Heart right ventricle (tissue), 16 donors: ENCODE data around the gene CXCR2. TPM values are rescaled to one million over a fixed set of nuclear protein-coding genes. Genes with fewer than 3 reads are reported as not detected.

ENCODE experiments used
- ATAC-seq, 8 donors: fragments of 200-7000 bp; cut with Tn5 transposase; one replicate each; pipeline ENCODE4 v1.9.1; 2020; ENCODE audit warnings: mild to moderate bottlenecking in 8 of 8, moderate library complexity in 8 of 8, moderate number of reproducible peaks in 1 of 8
- DNase-seq, 2 donors: peaks; one replicate each; pipeline ENCODE4 v3.0.0-alpha.2; 2020
- H3K27ac ChIP-seq, 10 donors: fragments of 200-600 bp; sonication (generic) in 2 of 10; one replicate each; pipeline versions ENCODE4 v1.5.0 to v1.8.0; 2020 to 2022; ENCODE audit warnings: mild to moderate bottlenecking in 3 of 10
- H3K27me3 ChIP-seq, 7 donors: fragments of 200-600 bp; one replicate each; pipeline ENCODE4 v1.8.0; 2021 to 2022; ENCODE audit warnings: mild to moderate bottlenecking in 2 of 7
- H3K36me3 ChIP-seq, 9 donors: fragments of 200-600 bp; sonication (generic) in 1 of 9; one replicate each; pipeline versions ENCODE4 v1.5.0 to v1.8.0; 2020 to 2022; ENCODE audit warnings: mild to moderate bottlenecking in 2 of 9
- H3K4me1 ChIP-seq, 9 donors: fragments of 200-600 bp; sonication (generic) in 1 of 9; one replicate each; pipeline versions ENCODE4 v1.5.0 to v1.8.0; 2020 to 2022; ENCODE audit warnings: mild to moderate bottlenecking in 4 of 9
- H3K4me3 ChIP-seq, 10 donors: fragments of 200-600 bp; sonication (generic) in 2 of 10; one replicate each; pipeline versions ENCODE4 v1.5.0 to v1.8.0; 2020 to 2022; ENCODE audit warnings: mild to moderate bottlenecking in 7 of 10, moderate library complexity in 2 of 10
- H3K9me3 ChIP-seq, 11 donors: fragments of 200-600 bp in 10 of 11; sonication (generic) in 2 of 11; one replicate each; pipeline versions ENCODE4 v1.5.0 to v1.8.0; 2013 to 2022; ENCODE audit warnings: mild to moderate bottlenecking in 2 of 11, control low read depth in 1 of 11, moderate library complexity in 1 of 11
- CTCF ChIP-seq, 9 donors: fragments of 200-600 bp; sonication (generic) in 2 of 9; IDR thresholded peaks; one replicate each; pipeline versions ENCODE4 v1.5.0 to v1.8.0; 2021 to 2022; ENCODE audit warnings: antibody characterized with exemption in 9 of 9, mild to moderate bottlenecking in 5 of 9, moderate library complexity in 1 of 9
- WGBS, 2 donors: extraction: QIAGEN DNeasy Blood & Tissue Kit; methylation state at CpG; one replicate each; pipeline ENCODE4 v1.1.7; 2013; ENCODE audit warnings: inconsistent platforms in 1 of 2; 5-methylcytosine and 5-hydroxymethylcytosine counted together
- intact Hi-C, 10 donors: fragments of 100-400 bp; cut with DNase I; formaldehyde crosslinking; loops; one replicate each; pipeline versions ENCODE4 v1.11.1 to v1.14.2; 2022
- polyA plus RNA-seq, 2 donors: library from polyadenylated mRNA; stranded (reverse); fragments of 200-250 nt; gene quantifications; one replicate each; pipeline ENCODE4 v1.2.3, GENCODE V29; 2013
- total RNA-seq, 10 donors: library from RNA; stranded (reverse); fragmentation: NEBNext Ultra II Directional in 3 of 10; extraction: Animal tissue kit (Norgen Biotek cat#: 25700) in 3 of 10; gene quantifications; one replicate each; pipeline versions ENCODE4 v1.2.1 to v1.2.4, GENCODE V29; 2021 to 2023
- donor health status: Arrhythmogenic right ventricular cardiomyopathy.
- donor health status: ischemic (EF 13 %, LVEDD 7.1; RV severe dilation, severe dysfunction).
- donor health status: healthy with polysubstance abuse.
- donor health status: DM: no; HTN: yes; CAD: no.
- donor health status: DM: no; HTN: no; CAD: no.
- donor health status: ischemic (EF 25% LVEDD 6.9; RV normal size, moderate dysfunction).
- donor health status: ischemic (EF 25% LVEDD 5.7; RV mildly dilated, moderate dysfunction).
- donor health status: healthy.
- donor health status: DM: yes; HTN: yes; CAD: no.
- donor health status: Ischemic cardiomyopathy.
- donor health status: ischemic (EF 35%, LVEDD 5.7; RV mildly dilated, moderate dysfunction).
- donor health status: nonischemic (EF 11% LVEDD 7.7; RV severe dilation, severe dysfunction).
- donor health status: DM: yes; HTN: yes; CAD: no.
- donor health status: PGD.
- donor health status: ischemic (EF 29% LVEDD 5.4; RV normal size, mild dysfunction).
- donor health status: nonischemic (EF 23%, LVEDD 6.1; RV moderate dilation, normal function).

The CXCR2 gene
- total and polyA plus RNA-seq, 12 donors: 0.07 to 2.7 (median 0.67) TPM

- 68 to 81% methylated on average over 2 of the region's 2 CpGs for WGBS, 2 donors
- intact Hi-C loops: no loop called here
- Histone ChIP-seq H3K4me3 (no peak overlapping the region), H3K36me3 (no peaks in the 10 kb centered on the region), H3K27me3 (peaks cover 0 to 12% (median 0%) of the 10 kb centered on the region in 7 donors), H3K4me1 (peaks cover 0 to 4% (median 0%) of the 10 kb centered on the region in 9 donors), H3K27ac (no peak overlapping the region), H3K9me3 (no peaks in the 10 kb centered on the region)
- no peak for ATAC-seq
- TF ChIP-seq CTCF (IDR thresholded peaks at IDR 0.05): no peak
- no peak for DNase-seq
These were observed 47.0 kb downstream of the CXCR2 start for GRCh38 chr2:218172845-218173244.

- Histone ChIP-seq H3K27ac (no peak overlapping the region), H3K4me3 (no peak overlapping the region), H3K4me1 (no peaks in the 10 kb centered on the region), H3K9me3 (no peaks in the 10 kb centered on the region), H3K36me3 (no peaks in the 10 kb centered on the region), H3K27me3 (no peaks in the 10 kb centered on the region)
- DNase-seq: no peak
- no peak for ATAC-seq
- no peak for TF ChIP-seq CTCF (IDR thresholded peaks at IDR 0.05)
- intact Hi-C loops: loop anchor here in 3 of 10 donors (10.0 kb wide), 2 partner anchors 175 to 285 kb away; partner anchors contain the start of gene CATIP (in 2 of the 3)
- WGBS, 2 donors: 88 to 90% methylated on average over 4 of the region's 4 CpGs
These were observed 54.0 kb downstream of the CXCR2 start for GRCh38 chr2:218179782-218180181.

GRCh38 chr2:218180467-218181114 lies 54.8 kb downstream of the CXCR2 start:
- no peaks in the 10 kb centered on the region for H3K9me3 ChIP-seq
- intact Hi-C loops: loop anchor here in 3 of 10 donors (10.0 kb wide), 2 partner anchors 174 to 284 kb away; partner anchors contain the start of gene CATIP (in 2 of the 3)
- H3K27ac ChIP-seq: no peak overlapping the region
- H3K4me1 ChIP-seq: no peaks in the 10 kb centered on the region
- H3K4me3 ChIP-seq: no peak overlapping the region
- TF ChIP-seq CTCF (IDR thresholded peaks at IDR 0.05): no peak
- H3K27me3 ChIP-seq: no peaks in the 10 kb centered on the region
- WGBS, 2 donors: 64 to 68% methylated on average over 9 of the region's 9 CpGs
- DNase-seq (no peak), ATAC-seq (no peak)
- H3K36me3 ChIP-seq: no peaks in the 10 kb centered on the region

- DNase-seq (no peak), ATAC-seq (no peak)
- Histone ChIP-seq H3K27me3 (no peaks in the 10 kb centered on the region), H3K4me3 (no peak overlapping the region), H3K36me3 (no peaks in the 10 kb centered on the region), H3K27ac (no peak overlapping the region), H3K9me3 (no peaks in the 10 kb centered on the region), H3K4me1 (peaks cover 0 to 10% (median 8%) of the 10 kb centered on the region in 9 donors)
- no peak for TF ChIP-seq CTCF (IDR thresholded peaks at IDR 0.05)
- intact Hi-C loops: loop anchor here in 3 of 10 donors (10.0 kb wide), 2 partner anchors 170 to 280 kb away; partner anchors contain the start of gene CATIP (in 2 of the 3)
- 86 to 89% methylated on average over 1 of the region's 1 CpG for WGBS, 2 donors
These were observed 58.5 kb downstream of the CXCR2 start for GRCh38 chr2:218184331-218184730.
